Activated T-cell treated with anti-CD3 and anti-CD28 coated beads for 24 hours (primary cell): Measurements from ENCODE around the gene MRPS23.
"Not testable (repeated sequence)": the region's sequence is repeated elsewhere in the genome, so short reads cannot be mapped to it uniquely, and the experiment has no call there.

Experiments used
- DNase-seq: peaks from one replicate; pipeline ENCODE4 v3.0.0-alpha.2; 2020; ENCODE audit warnings: low read depth

MRPS23 gene

DNA sequence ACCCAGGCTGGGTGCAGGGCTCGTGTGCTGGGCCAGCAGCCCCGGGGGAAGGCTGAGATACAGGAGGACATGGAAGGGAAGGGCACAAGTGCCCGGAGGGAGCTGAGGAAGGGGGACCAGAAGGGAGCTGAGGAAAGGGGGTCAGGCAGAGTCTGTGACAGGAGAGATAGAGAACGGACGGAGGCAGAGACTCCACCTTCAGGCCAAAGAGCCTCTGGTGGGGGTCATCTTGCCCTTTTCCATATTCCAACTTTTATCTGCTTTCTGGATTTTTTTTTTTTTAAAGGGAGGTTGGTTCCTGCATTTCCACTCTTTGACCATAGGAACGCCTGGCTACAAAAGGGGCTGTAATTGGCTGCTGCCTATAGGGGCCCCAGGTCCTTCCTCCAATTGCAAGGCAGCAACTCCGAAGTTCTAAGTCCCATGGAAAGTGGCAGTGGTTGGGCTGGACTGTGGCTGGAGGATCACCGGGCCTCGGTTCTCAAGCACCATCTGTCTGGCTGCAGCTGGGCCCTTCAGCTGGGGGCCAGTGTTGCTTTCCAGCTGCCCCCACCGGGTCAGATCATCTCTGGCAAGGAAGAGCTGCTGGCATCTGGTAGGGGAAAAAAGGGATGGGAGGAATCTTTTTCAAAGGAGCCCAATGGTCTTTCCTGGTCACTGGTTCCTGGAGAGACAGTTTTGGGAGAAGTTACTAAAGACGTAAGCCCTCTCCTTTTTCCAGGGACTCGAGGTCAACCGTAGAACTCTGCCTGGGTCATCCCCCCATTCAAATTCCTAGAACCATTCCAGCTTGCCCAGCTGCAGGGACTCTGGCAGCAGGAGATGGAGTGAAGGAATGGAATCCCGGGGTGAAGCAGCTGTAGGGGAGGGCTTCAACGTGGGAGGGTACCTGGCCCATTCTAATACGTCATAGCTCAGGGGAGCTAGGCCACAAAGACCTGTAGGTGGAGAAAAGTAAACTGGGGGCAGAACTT is 13.1 kb upstream of the MRPS23 start:
- no peak for DNase-seq

GRCh38 chr17:57861790-57862693 is 12.2 kb upstream of the MRPS23 start:
- DNase-seq = no peak

DNA sequence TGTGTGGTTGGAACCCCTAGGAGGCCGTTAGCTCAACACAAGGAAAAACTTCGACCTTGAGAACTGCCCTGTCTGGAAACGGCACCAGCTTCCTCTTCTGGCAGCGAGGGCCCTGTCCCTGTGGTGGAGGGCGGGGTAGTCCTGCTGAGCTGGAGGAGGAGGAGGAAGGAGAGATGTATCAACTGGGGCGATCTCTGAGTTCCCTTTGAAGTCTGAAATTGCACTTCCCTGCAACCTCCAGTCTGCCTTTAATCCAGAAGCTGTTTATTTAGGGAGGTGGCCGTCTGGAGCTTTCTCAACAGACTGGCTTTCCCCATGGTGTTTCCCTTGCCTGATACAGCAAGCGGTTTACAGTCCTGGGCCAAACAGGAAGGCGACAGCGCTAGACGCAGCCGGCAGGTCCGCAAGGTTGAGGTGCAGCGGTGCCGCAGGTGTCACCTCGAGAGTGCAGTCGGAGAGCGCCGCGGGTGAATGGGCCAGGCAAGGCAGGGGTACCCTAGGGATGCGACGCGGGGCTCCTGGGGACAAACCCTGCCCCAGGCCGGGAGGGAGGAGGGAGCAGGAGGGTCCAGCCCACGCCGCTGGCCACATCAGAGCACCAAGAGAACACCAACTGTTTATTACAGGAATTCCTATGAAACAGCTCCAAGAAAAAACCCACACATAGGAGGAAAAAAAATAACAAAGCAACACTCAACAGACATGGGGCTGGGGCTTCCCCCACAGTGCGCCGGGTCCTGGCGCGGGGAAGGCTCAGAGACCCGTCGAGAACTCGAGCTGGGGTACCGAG is 11.4 kb upstream of the MRPS23 start:
- DNase-seq = no peak

DNA sequence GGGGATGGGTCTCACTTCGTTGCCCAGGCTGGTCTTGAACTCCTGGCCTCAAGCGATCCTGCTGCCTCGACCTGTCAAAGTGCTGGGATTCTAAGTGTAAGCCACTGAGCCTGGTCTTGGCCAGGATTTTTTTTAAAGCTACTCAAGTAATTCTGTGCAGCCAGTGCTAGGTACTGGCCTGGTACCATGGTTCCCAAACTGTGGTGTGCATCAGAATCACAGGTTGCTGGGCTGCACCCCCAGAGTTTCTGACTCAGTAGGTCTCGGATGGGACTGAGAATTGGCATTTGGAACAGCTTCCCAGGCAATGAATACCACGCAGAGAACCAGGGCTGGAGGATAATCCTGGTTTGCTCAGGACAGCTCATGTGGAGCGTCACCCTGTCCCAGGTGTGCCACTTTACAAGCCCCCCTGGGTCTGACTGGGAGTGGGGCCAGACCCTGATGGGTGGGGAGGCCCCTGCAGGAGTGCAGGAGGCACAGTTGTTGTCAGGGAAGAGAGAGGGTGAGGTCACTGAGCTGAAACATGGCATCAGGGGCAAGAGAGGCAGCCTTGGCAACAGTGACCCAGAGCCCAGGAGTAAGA is 10.7 kb upstream of the MRPS23 start:
- no peak for DNase-seq

DNA sequence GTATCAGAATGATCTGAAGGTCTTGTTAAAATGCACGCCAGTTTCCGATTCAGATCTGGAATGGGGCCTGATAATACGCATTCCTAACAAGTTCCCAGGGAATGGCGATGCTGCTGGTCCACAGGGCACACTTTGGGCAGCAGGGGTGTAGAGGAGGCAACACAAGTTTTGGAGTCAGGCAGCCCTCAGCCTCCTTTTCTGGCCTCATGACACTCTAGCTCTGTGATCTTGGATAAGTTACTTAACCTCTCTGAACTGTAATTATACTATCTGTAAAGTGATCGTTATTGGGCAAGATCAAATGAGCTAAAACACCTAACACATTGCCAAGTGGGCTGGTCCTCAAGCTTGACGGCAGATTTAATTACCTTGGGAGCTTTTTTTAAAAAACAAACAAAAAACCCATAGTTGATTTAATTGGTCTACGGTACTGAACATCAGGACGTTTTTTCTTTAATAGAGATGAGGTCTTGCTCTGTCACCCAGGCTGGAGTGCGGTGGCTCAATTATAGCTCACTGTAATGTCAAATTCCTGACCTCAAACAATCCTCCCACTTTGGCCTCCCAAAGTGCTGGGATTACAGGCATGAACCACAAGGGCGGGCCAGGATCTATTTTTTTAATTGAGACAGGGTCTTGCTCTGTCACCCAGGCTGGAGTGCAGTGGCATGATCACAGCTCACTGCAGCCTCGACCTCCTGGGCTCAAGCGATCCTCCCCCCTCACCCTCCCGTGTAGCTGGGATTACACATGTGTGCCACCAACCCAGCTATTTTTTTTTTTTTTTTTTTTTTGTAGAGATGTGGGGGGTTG is 10.0 kb upstream of the MRPS23 start:
- no peak for DNase-seq

DNA sequence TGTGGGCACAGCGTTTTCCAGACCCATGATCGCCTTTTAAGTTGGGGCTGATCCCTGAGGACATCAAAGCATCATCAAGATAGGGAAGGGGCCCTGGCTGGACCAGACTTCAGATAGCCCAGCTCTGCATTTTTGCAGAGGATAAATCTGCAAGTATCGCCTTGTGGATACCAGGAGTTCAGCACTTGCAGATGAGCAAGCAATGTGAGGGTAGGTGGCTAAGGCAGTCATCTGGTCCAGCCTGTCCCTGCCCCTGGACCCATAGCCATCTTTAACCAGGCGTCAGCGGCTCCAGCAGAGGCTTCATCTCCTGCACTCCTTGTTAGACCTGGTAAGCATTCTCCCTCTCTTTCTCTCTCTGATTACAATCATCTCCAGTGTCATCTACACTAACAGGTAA is 9.0 kb upstream of the MRPS23 start:
- no peak for DNase-seq

DNA sequence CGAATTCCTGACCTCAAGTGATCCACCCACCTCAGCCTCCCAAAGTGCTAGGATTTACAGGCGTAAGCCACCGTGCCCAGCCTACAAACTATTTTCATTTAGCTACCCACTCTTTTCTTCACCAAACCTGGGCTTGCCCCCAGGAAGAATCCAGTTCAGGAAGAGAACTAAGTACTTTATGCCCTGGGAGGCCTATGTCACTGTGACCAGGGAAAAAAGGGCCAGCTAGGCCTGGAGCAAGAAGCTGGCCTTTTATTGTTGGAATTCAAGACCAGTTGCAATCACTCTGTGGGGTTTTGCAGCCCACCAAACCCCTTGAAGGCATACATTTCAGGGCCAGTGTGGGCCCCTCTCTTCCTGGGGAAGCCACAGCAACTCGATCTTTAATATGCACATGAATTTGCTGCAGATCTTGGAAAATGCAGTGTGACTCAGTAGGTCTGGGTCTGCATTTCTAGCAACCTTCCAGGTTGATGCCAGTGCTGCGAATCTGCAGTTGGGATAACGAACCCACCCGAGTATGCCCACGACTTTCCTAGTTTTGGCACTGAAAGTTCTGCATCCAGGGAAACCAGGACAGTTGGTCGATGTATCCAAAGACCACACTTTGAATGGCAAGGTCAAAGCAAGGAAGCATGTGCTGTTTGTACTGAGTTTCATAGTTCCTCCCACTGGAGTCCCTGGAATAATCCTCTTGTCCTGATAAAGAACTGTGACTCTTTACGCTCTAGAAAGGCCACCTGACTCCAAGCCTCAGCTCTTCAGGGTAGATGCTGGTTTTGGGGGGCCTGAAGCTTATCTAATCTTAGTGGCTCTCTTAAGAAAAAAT is 7.2 kb upstream of the MRPS23 start:
- DNase-seq = no peak

GRCh38 chr17:57855391-57856035 is 5.7 kb upstream of the MRPS23 start:
- DNase-seq = no peak

- DNase-seq = no peak
Measured at GRCh38 chr17:57853695-57854094, 3.9 kb upstream of the MRPS23 start.

DNA sequence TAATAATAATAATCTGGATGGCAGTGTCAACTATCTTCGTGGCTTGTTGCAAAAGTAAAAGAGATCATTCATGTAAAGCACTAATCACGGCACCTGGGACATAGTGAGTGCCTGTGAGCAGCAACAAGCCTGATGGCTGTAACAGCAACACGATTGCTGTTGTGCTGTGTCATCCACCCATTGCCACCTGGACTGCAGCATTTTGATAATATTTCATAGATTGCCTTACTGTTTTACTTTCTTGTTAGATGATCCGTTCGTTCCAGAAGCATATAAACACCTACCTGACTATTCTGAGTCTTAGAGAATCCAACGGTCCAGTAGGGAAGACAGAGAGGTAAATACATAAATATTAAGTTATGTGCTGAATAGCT is 3.1 kb upstream of the MRPS23 start:
- no peak for DNase-seq

GRCh38 chr17:57852092-57852954 is 2.5 kb upstream of the MRPS23 start:
- DNase-seq = no peak

DNA sequence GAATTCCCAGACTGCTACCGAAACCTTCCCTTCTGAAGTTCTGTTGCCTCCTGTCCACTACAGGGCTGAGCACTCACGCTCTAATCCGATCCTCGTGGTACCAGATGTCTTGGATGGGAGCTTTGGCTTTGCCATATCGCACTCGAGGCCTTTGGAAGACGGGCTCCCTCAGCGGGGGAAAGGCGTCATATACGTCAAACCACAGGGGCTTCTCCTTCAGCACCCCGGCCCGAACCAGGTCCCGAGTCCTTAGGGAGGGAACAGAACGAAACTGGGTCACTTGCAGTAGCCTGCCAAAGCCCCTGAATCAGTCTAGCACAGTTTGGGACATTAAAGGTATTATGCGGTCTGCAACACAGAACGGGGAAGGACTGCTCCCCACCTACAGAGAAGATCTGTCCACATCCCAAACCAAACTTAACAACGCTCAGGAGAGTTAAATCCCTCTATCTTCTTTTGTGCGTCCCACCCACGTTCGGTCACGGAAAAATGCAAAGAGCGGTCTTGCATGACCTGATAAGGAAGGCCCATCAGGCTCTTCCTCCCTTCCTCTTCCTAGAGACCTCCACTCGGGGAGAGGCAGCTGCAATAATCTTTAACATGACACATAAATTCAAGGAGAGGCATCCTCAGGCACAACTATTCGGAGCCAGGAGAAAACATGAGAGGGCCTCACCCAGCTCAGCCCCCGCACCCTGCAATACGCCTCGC is 526 bp downstream of the MRPS23 start:
- DNase-seq = no peak

DNA sequence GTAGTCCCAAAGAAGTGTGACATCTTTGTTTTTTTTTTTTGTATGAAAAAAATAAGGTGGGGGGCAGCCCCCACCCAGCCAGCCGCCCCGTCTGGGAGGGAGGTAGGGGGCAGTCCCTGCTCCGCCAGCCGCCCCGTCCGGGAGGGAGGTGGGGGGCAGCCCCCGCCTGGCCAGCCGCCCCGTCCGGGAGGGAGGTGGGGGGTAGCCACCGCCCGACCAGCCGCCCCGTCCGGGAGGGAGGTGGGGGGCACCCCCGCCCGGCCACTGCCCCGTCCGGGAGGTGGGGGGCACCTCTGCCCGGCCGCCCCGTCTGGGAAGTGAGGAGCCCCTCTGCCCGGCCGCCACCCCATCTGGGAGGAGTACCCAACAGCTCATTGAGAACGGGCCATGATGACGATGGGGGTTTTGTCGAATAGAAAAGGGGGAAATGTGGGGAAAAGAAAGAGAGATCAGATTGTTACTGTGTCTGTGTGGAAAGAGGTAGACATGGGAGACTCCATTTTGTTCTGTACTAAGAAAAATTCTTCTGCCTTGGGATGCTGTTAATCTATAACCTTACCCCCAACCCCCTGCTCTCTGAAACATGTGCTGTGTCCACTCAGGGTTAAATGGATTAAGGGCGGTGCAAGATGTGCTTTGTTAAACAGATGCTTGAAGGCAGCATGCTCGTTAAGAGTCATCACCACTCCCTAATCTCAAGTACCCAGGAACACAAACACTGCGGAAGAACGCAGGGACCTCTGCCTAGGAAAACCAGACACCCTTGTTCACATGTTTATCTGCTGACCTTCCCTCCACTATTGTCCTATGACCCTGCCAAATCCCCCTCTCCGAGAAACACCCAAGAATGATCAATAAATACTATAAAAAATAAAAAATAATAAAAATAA is 3.5 kb downstream of the MRPS23 start:
- DNase-seq = not testable (repeated sequence)

- DNase-seq = no peak
Measured at GRCh38 chr17:57842280-57842679, 7.6 kb downstream of the MRPS23 start.

GRCh38 chr17:57839571-57839923 is 10.3 kb downstream of the MRPS23 start:
- DNase-seq = no peak

DNA sequence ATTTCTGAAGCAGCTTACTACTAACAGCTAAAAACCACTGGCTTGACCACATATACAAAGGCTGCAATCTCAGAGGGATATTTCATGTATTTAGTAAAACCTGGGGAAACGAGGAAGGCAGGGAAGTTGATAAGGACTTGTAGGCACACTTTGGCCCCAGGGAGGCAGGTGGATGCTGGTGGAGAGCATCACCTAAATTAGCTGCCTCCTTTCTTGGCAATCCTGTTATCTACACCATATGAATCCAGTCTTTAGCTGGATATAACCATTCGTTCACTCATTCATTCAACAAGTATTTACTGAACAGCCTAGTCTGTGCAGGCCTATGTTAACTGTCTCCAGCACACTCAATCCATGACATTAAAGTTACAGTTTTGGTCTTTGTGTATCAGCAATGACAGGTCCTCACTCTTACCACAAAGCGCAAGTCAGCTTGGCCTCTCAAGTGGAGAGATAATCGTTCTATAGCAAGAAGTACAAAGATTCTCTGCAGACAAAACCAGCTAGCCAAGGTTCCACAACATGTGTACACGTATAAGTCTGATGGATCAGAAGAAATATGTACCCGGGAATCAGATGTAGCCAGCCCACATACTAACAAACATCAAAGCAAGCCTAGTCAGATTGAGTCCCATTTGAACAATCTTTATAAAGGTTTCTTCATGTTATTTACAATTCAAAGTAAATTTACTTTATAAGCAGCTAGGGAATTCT is 10.8 kb downstream of the MRPS23 start:
- no peak for DNase-seq
